Esophagus muscularis mucosa (tissue), 4 donors: ENCODE measurements around the gene CDNF.

ENCODE experiments used
- CTCF ChIP-seq, 3 experiments: fragments of 200-600 bp in 2 of 3; fragments of 450-650 bp in 1 of 3; sonication (generic) in 2 of 3; IDR thresholded peaks; one replicate each; pipeline ENCODE4 v1.5.1; 2017 to 2019; ENCODE audit warnings: antibody characterized with exemption in 3 of 3, mild to moderate bottlenecking in 2 of 3, moderate library complexity in 1 of 3
- EP300 ChIP-seq: sonication (generic); formaldehyde crosslinking; IDR thresholded peaks from one replicate; pipeline ENCODE4 v1.6.1; 2017; ENCODE audit warnings: antibody characterized with exemption
- POLR2A ChIP-seq: fragments of 450-650 bp; IDR thresholded peaks from one replicate; pipeline ENCODE4 v1.6.1; 2017; ENCODE audit warnings: antibody characterized with exemption, moderate library complexity, mild to moderate bottlenecking, low read depth
- POLR2AphosphoS5 ChIP-seq, 2 donors: sonication (generic); formaldehyde crosslinking; IDR thresholded peaks; one replicate each; pipeline ENCODE4 v1.6.1; 2017; ENCODE audit warnings: antibody characterized with exemption in 2 of 2

- TF ChIP-seq POLR2A (no peak), EP300 (no peak), POLR2AphosphoS5 (IDR thresholded peaks at IDR 0.05) (no peak), CTCF (IDR thresholded peaks at IDR 0.05) (no peak)
Measured at GRCh38 chr10:14852236-14852635, 14.4 kb upstream of the CDNF start.
